ENCODE data around the gene POLR3B.

DNA sequence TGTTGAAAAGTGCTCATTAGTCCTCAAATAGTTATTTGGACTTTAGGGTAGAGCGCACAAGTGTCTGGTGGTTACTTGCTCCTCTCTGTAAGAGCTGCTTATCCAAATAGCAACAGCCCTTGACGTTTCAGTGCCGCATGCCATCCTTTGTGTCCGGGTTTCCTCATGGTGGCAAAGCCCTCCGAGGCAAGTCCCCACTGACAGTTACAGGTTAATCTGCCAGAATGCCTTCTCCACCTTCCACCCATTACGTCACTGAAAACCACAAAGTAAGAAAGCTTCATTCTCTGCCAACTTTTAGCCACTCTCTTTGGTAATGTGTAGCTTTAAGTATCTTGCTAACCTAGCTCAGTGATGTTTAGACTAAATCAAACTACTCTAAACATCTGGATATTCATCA, 78.6 kb downstream of the POLR3B start:
- TF ChIP-seq, protein P1, sequence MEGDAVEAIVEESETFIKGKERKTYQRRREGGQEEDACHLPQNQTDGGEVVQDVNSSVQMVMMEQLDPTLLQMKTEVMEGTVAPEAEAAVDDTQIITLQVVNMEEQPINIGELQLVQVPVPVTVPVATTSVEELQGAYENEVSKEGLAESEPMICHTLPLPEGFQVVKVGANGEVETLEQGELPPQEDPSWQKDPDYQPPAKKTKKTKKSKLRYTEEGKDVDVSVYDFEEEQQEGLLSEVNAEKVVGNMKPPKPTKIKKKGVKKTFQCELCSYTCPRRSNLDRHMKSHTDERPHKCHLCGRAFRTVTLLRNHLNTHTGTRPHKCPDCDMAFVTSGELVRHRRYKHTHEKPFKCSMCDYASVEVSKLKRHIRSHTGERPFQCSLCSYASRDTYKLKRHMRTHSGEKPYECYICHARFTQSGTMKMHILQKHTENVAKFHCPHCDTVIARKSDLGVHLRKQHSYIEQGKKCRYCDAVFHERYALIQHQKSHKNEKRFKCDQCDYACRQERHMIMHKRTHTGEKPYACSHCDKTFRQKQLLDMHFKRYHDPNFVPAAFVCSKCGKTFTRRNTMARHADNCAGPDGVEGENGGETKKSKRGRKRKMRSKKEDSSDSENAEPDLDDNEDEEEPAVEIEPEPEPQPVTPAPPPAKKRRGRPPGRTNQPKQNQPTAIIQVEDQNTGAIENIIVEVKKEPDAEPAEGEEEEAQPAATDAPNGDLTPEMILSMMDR (IDR thresholded peaks at IDR 0.05; ENCODE audit: low read depth, low read length, poor library complexity, severe bottlenecking) = no peak
- no peak for TF ChIP-seq EZH2phosphoT487 (IDR thresholded peaks at IDR 0.05; ENCODE audit: borderline replicate concordance, low read length)

Measured in DOHH2 (cell line).